ENCODE measurements around the gene EZH2. TPM values are rescaled to one million over a fixed set of nuclear protein-coding genes. Genes with fewer than 3 reads are reported as not detected.
A peak's percentile ranks its signal among the peaks of the same experiment; 100 is the strongest.

The EZH2 gene
- total RNA-seq, 1 experiment from 2014 or later, result 42.4 TPM

GRCh38 chr7:148830897-148831692 is 53.0 kb downstream of the EZH2 start:
- H3K4me1 ChIP-seq (replicated peaks), result no peaks in the 10 kb centered on the region
- H3K4me3 ChIP-seq, result no peak overlapping the region
- no peak for DNase-seq (ENCODE audit: low read depth in 1 of 2, low spot score in 2 of 2)

GRCh38 chr7:148828965-148829364 is 55.1 kb downstream of the EZH2 start:
- H3K27ac ChIP-seq, result no peak overlapping the region
- H3K27me3 ChIP-seq (replicated peaks), result no peaks in the 10 kb centered on the region
- H3K4me1 ChIP-seq (replicated peaks), result no peaks in the 10 kb centered on the region
- no peaks in the 10 kb centered on the region for H3K9me3 ChIP-seq (replicated peaks)
- no peak for DNase-seq (ENCODE audit: low read depth in 1 of 2, low spot score in 2 of 2)
- no peak overlapping the region for H3K4me3 ChIP-seq
- H3K36me3 ChIP-seq, result peaks cover 71% of the 10 kb centered on the region

More at GRCh38 chr7:148830897-148831692, 53.0 kb downstream of the EZH2 start:
- peaks cover 68% of the 10 kb centered on the region for H3K36me3 ChIP-seq
- no peaks in the 10 kb centered on the region for H3K9me3 ChIP-seq (replicated peaks)
- H3K27ac ChIP-seq, result no peak overlapping the region
- H3K27me3 ChIP-seq (replicated peaks), result no peaks in the 10 kb centered on the region

- H3K4me3 ChIP-seq, result no peak overlapping the region
- no peak for DNase-seq (ENCODE audit: low read depth in 1 of 2, low spot score in 2 of 2)
- H3K27me3 ChIP-seq (replicated peaks), result no peaks in the 10 kb centered on the region
- peaks cover 9% of the 10 kb centered on the region for H3K4me1 ChIP-seq (replicated peaks)
- peaks cover 61% of the 10 kb centered on the region for H3K36me3 ChIP-seq
- H3K27ac ChIP-seq, result no peak overlapping the region
- H3K9me3 ChIP-seq (replicated peaks), result no peaks in the 10 kb centered on the region
Observed at GRCh38 chr7:148825338-148825737, 58.8 kb downstream of the EZH2 start.

GRCh38 chr7:148824864-148825263 is 59.2 kb downstream of the EZH2 start:
- Histone ChIP-seq H3K27ac (no peak overlapping the region), H3K4me1 (replicated peaks) (peaks cover 14% of the 10 kb centered on the region), H3K4me3 (no peak overlapping the region), H3K9me3 (replicated peaks) (no peaks in the 10 kb centered on the region), H3K27me3 (replicated peaks) (no peaks in the 10 kb centered on the region), H3K36me3 (peaks cover 61% of the 10 kb centered on the region)
- DNase-seq (ENCODE audit: low read depth in 1 of 2, low spot score in 2 of 2), result no peak

GRCh38 chr7:148821422-148821821 is 62.7 kb downstream of the EZH2 start:
- Histone ChIP-seq H3K4me3 (no peak overlapping the region), H3K9me3 (replicated peaks) (no peaks in the 10 kb centered on the region), H3K27ac (no peak overlapping the region), H3K4me1 (replicated peaks) (peaks cover 21% of the 10 kb centered on the region), H3K27me3 (replicated peaks) (no peaks in the 10 kb centered on the region), H3K36me3 (peaks cover 60% of the 10 kb centered on the region)
- DNase-seq (ENCODE audit: low read depth in 1 of 2, low spot score in 2 of 2), result no peak

DNA sequence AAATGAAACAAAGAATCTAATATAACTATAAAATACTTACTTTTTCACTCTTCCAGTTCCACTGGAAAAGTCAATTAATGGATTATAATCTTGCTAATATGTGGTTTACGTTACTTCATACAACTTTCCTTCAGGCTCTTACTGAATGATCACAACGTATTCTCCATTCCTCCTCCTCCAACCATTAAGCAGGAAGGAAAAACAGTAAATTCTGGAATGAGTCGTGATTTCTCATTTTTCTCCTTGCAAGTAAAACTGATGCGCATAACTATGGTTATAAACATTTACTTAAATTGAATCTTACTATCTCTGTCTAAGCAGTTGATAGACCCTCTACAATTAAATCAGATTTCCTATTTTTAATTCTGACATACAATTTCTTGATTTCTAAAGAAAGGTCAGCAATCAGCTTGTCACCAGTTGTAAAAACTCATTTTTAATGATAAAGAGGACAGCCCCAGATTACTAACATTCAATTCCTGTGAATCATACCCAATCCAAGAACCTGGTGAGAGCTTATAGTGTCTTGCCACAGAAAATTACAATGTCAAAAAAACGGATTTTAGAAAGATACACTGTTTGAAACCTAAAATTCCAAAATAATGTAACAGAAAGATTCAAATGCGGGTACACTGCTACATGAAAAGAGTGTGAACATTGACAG is 64.3 kb downstream of the EZH2 start:
- Histone ChIP-seq H3K4me3 (no peak overlapping the region), H3K27me3 (replicated peaks) (no peaks in the 10 kb centered on the region), H3K4me1 (replicated peaks) (peaks cover 21% of the 10 kb centered on the region), H3K9me3 (replicated peaks) (no peaks in the 10 kb centered on the region), H3K36me3 (peaks cover 60% of the 10 kb centered on the region), H3K27ac (peak overlapping the region; percentile 18)
- DNase-seq (ENCODE audit: low read depth in 1 of 2, low spot score in 2 of 2), result peak in 1 of 2 experiments; percentile 26

- Histone ChIP-seq H3K36me3 (peaks cover 92% of the 10 kb centered on the region), H3K4me3 (no peak overlapping the region), H3K27me3 (replicated peaks) (no peaks in the 10 kb centered on the region), H3K4me1 (replicated peaks) (peaks cover 14% of the 10 kb centered on the region), H3K9me3 (replicated peaks) (no peaks in the 10 kb centered on the region), H3K27ac (no peak overlapping the region)
- no peak for DNase-seq (ENCODE audit: low read depth in 1 of 2, low spot score in 2 of 2)
Observed at GRCh38 chr7:148815612-148816011, 68.5 kb downstream of the EZH2 start.

DNA sequence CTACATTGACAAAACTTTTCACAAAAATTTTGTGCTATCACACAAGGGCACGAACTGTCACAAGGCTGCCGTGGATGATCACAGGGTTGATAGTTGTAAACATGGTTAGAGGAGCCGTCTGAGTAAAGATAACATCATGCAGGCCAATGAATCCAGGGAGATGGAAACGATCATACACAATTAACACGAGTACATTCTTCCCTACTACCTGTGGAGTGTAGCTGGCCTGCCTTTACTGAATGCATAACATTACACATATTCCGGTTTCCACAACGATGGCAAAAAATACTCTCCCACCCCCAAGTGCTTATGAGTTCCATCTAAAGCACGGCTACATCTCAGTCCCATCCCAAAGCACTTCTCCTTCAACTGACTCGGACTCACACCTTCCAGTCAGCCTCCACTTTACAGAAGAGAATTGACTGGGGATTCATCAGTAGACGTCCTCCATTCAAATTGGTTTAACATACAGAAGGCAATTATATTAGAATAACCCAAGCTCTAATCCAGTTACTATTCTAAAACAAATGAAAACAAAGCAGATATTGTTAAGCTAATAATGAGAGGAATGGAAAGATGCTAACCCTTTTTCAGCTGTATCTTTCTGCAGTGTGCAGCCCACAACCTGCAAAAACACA is 69.0 kb downstream of the EZH2 start:
- H3K27me3 ChIP-seq (replicated peaks), result no peaks in the 10 kb centered on the region
- H3K9me3 ChIP-seq (replicated peaks), result no peaks in the 10 kb centered on the region
- H3K27ac ChIP-seq, result no peak overlapping the region
- peaks cover 9% of the 10 kb centered on the region for H3K4me1 ChIP-seq (replicated peaks)
- no peak for DNase-seq (ENCODE audit: low read depth in 1 of 2, low spot score in 2 of 2)
- peaks cover 97% of the 10 kb centered on the region for H3K36me3 ChIP-seq
- no peak overlapping the region for H3K4me3 ChIP-seq

GRCh38 chr7:148813890-148814289 is 70.2 kb downstream of the EZH2 start:
- DNase-seq (ENCODE audit: low read depth in 1 of 2, low spot score in 2 of 2), result no peak
- H3K4me3 ChIP-seq, result no peak overlapping the region

DNA sequence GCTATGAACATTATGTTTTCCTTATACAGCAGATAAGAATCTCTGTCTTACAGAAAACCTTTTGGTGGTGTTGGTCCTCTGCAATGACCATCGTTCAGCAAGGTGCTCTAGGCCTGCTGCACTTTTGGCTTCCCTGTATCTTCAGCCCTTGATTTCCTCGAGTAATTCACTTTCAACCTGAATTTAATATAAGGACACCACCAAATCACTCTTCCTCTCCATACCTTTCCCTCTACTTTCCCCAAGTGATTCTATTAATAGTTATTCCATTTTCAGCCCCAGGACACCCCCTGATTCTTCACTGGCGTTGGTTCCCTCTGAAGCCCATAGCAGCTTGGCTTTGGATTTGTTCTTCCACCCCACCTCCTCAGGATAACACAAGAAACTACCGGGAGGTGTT is 72.2 kb downstream of the EZH2 start:
- H3K9me3 ChIP-seq (replicated peaks), result no peaks in the 10 kb centered on the region
- no peaks in the 10 kb centered on the region for H3K27me3 ChIP-seq (replicated peaks)
- no peaks in the 10 kb centered on the region for H3K4me1 ChIP-seq (replicated peaks)
- no peak overlapping the region for H3K4me3 ChIP-seq
- H3K36me3 ChIP-seq, result peaks cover 100% of the 10 kb centered on the region
- no peak overlapping the region for H3K27ac ChIP-seq
- DNase-seq (ENCODE audit: low read depth in 1 of 2, low spot score in 2 of 2), result no peak

More at GRCh38 chr7:148813890-148814289, 70.2 kb downstream of the EZH2 start:
- H3K27ac ChIP-seq, result no peak overlapping the region
- no peaks in the 10 kb centered on the region for H3K9me3 ChIP-seq (replicated peaks)
- no peaks in the 10 kb centered on the region for H3K27me3 ChIP-seq (replicated peaks)
- H3K36me3 ChIP-seq, result peaks cover 100% of the 10 kb centered on the region
- no peaks in the 10 kb centered on the region for H3K4me1 ChIP-seq (replicated peaks)

DNA sequence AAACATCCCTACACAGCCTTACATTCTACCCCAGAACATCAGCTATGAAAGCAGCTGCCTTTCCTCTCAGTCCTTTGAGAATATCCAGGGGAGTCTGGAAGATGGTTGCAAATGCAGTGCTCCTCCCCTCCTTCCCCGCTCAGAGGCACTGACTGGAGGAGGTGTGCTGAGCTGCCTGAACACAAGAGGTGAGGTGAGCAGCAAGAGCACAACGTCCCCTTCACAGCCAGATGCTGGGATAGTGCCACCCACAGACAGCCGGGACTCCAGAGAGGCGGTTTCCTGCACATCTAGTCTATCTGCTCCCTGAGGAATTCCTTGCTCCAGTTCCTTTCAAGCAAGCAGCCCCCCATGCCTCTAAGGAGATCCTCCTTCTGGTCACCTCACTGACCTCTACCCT is 74.2 kb downstream of the EZH2 start:
- no peaks in the 10 kb centered on the region for H3K4me1 ChIP-seq (replicated peaks)
- no peak overlapping the region for H3K4me3 ChIP-seq
- H3K9me3 ChIP-seq (replicated peaks), result no peaks in the 10 kb centered on the region
- no peaks in the 10 kb centered on the region for H3K27me3 ChIP-seq (replicated peaks)
- H3K36me3 ChIP-seq, result peaks cover 95% of the 10 kb centered on the region
- DNase-seq (ENCODE audit: low read depth in 1 of 2, low spot score in 2 of 2), result no peak
- H3K27ac ChIP-seq, result no peak overlapping the region

DNA sequence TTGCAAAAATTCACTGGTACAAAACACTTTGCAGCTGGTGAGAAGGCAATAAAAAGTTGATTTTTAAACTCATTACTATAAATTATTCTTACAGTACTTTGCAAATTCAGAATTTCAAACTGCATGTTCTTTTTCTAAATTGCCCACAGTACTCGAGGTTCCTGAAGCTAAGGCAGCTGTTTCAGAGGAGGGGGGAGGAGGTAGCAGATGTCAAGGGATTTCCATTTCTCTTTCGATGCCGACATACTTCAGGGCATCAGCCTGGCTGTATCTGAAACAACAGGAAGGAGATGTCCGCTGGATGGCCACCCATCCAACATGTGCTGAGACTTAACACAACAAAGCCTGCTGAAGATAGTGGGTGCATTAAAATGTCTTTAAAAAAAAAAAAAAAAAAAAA is 76.7 kb downstream of the EZH2 start:
- H3K4me1 ChIP-seq (replicated peaks), result no peaks in the 10 kb centered on the region
- H3K4me3 ChIP-seq, result no peak overlapping the region
- H3K27me3 ChIP-seq (replicated peaks), result no peaks in the 10 kb centered on the region
- no peaks in the 10 kb centered on the region for H3K9me3 ChIP-seq (replicated peaks)
- no peak overlapping the region for H3K27ac ChIP-seq
- DNase-seq (ENCODE audit: low read depth in 1 of 2, low spot score in 2 of 2), result no peak
- H3K36me3 ChIP-seq, result peaks cover 75% of the 10 kb centered on the region

DNA sequence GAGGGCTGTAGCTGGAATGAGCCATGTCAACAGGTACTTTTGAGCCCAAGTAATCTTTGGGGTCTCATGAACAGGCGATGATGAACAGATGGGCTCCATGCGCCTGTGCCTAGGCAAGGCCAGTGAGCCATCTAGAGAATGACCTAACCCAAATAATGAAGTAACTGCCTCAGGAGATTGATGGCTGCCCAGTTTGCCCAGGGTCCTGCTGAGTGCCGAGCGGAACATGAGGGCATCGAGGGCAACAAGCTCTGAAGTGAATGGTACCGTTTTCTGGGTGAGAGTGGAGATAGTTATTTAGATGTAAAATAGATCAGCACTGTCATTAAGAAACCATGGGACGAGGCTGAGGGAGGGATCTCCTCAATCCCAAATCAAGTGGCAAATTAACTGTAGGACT is 77.9 kb downstream of the EZH2 start:
- Histone ChIP-seq H3K4me1 (replicated peaks) (no peaks in the 10 kb centered on the region), H3K4me3 (no peak overlapping the region), H3K36me3 (peaks cover 75% of the 10 kb centered on the region), H3K27me3 (replicated peaks) (no peaks in the 10 kb centered on the region), H3K9me3 (replicated peaks) (no peaks in the 10 kb centered on the region), H3K27ac (no peak overlapping the region)
- DNase-seq (ENCODE audit: low read depth in 1 of 2, low spot score in 2 of 2), result no peak
